Common myeloid progenitor, CD34-positive (primary cell): ENCODE measurements around the gene PPP1CC.

Source experiments
- CTCF ChIA-PET: fragments of 350-600 bp; sonication (Branson Sonifier 250); formaldehyde crosslinking; loops from one replicate; lab custom pipeline; 2021; ENCODE audit warnings: antibody characterized with exemption; lab: Charles Lee
- POLR2A ChIA-PET: fragments of 350-600 bp; sonication (Branson Sonifier 250); formaldehyde crosslinking; loops from one replicate; lab custom pipeline; 2021; ENCODE audit warnings: antibody characterized with exemption; lab: Charles Lee
- DNase-seq, 3 donors: peaks; one replicate each; pipeline versions ENCODE4 v3.0.0 to v3.0.0-alpha.2; 2013
- H3K27ac ChIP-seq, 2 experiments: 1 replicate in 1 of 2; 2 replicates in 1 of 2; pipeline ENCODE4 v1.7.0; 2013; ENCODE audit warnings: inconsistent platforms in 2 of 2, low read length in 2 of 2, mild to moderate bottlenecking in 2 of 2, low read depth in 1 of 2, moderate library complexity in 1 of 2; ENCODE audit not compliant: severe bottlenecking in 2 of 2, insufficient read depth in 1 of 2, poor library complexity in 1 of 2
- H3K27me3 ChIP-seq, 5 experiments: replicated peaks in 2 of 5; 1 replicate in 3 of 5; 2 replicates in 2 of 5; pipeline versions ENCODE4 v1.6.1 to v1.7.0; 2013; ENCODE audit warnings: low read length in 4 of 5, mild to moderate bottlenecking in 2 of 5, moderate library complexity in 2 of 5, inconsistent platforms in 1 of 5; ENCODE audit not compliant: insufficient read depth in 5 of 5, control insufficient read depth in 4 of 5
- H3K36me3 ChIP-seq, 4 experiments: 1 replicate in 2 of 4; 2 replicates in 2 of 4; pipeline versions ENCODE4 v1.6.1 to v1.7.0; 2013; ENCODE audit warnings: low read length in 3 of 4, control low read depth in 1 of 4, mild to moderate bottlenecking in 1 of 4; ENCODE audit not compliant: control insufficient read depth in 4 of 4, insufficient read depth in 4 of 4
- H3K4me1 ChIP-seq, 4 experiments: 1 replicate in 3 of 4; 2 replicates in 1 of 4; pipeline versions ENCODE4 v1.6.1 to v1.7.1; 2013; ENCODE audit warnings: low read length in 3 of 4, mild to moderate bottlenecking in 3 of 4, control low read depth in 1 of 4, inconsistent platforms in 1 of 4, moderate library complexity in 1 of 4; ENCODE audit not compliant: control insufficient read depth in 4 of 4, insufficient read depth in 4 of 4; ENCODE audit errors: control extremely low read depth in 1 of 4
- H3K4me3 ChIP-seq, 7 experiments: 1 replicate in 4 of 7; 2 replicates in 3 of 7; pipeline versions ENCODE4 v1.5.1 to v1.7.0; 2013; ENCODE audit warnings: mild to moderate bottlenecking in 7 of 7, low read length in 6 of 7, moderate library complexity in 6 of 7, inconsistent platforms in 2 of 7, low read depth in 2 of 7, control low read depth in 1 of 7; ENCODE audit not compliant: insufficient read depth in 4 of 7, control insufficient read depth in 1 of 7; ENCODE audit errors: extremely low read depth in 1 of 7
- H3K9me3 ChIP-seq, 5 experiments: 1 replicate in 4 of 5; 2 replicates in 1 of 5; pipeline versions ENCODE4 v1.6.1 to v1.7.1; 2013; ENCODE audit warnings: low read length in 4 of 5, mild to moderate bottlenecking in 2 of 5, inconsistent platforms in 1 of 5, low read depth in 1 of 5, moderate library complexity in 1 of 5; ENCODE audit not compliant: control insufficient read depth in 4 of 5, insufficient read depth in 2 of 5; ENCODE audit errors: control extremely low read depth in 1 of 5
- WGBS: methylation state at CpG from one replicate; pipeline ENCODE4 v1.1.5; 2013; ENCODE audit not compliant: insufficient coverage; 5-methylcytosine and 5-hydroxymethylcytosine counted together

Gene PPP1CC

GRCh38 chr12:110690127-110690430 lies 52.6 kb downstream of the PPP1CC start:
- peaks cover 0 to 12% (median 4%) of the 10 kb centered on the region in 5 experiments for H3K27me3 ChIP-seq
- ChIA-PET CTCF (interaction anchor here (1.0 to 1.2 kb wide), 2 partner anchors 88 to 158 kb away, joined by 3 to 5 read pairs; no protein-coding TSS in a partner anchor), POLR2A (no interaction called here)
- whole genome bisulfite sequencing = 68% methylated on average over 4 of the region's 4 CpGs
- peaks cover 0 to 2% (median 0%) of the 10 kb centered on the region in 5 experiments for H3K9me3 ChIP-seq
- H3K4me3 ChIP-seq = peak overlapping the region in 2 of 7 experiments; percentile 68 to 78
- no peak for DNase-seq
- no peak overlapping the region for H3K27ac ChIP-seq
- no peaks in the 10 kb centered on the region for H3K36me3 ChIP-seq
- H3K4me1 ChIP-seq = peaks cover 7 to 69% (median 40%) of the 10 kb centered on the region in 4 experiments

- H3K4me1 ChIP-seq = peaks cover 7 to 64% (median 40%) of the 10 kb centered on the region in 4 experiments
- H3K4me3 ChIP-seq = peak overlapping the region; percentile 18 to 78 (median 66)
- ChIA-PET POLR2A (no interaction called here), CTCF (interaction anchor here (1.0 to 1.2 kb wide), 2 partner anchors 88 to 158 kb away, joined by 3 to 5 read pairs; no protein-coding TSS in a partner anchor)
- H3K9me3 ChIP-seq = peaks cover 0 to 2% (median 0%) of the 10 kb centered on the region in 5 experiments
- no peaks in the 10 kb centered on the region for H3K36me3 ChIP-seq
- WGBS = 0% methylated on average over 34 of the region's 38 CpGs
- peaks cover 0 to 12% (median 4%) of the 10 kb centered on the region in 5 experiments for H3K27me3 ChIP-seq
- DNase-seq = peak; percentile 42 to 74 (median 65)
- no peak overlapping the region for H3K27ac ChIP-seq
Measured at GRCh38 chr12:110689281-110690126, 53.2 kb downstream of the PPP1CC start.

DNA sequence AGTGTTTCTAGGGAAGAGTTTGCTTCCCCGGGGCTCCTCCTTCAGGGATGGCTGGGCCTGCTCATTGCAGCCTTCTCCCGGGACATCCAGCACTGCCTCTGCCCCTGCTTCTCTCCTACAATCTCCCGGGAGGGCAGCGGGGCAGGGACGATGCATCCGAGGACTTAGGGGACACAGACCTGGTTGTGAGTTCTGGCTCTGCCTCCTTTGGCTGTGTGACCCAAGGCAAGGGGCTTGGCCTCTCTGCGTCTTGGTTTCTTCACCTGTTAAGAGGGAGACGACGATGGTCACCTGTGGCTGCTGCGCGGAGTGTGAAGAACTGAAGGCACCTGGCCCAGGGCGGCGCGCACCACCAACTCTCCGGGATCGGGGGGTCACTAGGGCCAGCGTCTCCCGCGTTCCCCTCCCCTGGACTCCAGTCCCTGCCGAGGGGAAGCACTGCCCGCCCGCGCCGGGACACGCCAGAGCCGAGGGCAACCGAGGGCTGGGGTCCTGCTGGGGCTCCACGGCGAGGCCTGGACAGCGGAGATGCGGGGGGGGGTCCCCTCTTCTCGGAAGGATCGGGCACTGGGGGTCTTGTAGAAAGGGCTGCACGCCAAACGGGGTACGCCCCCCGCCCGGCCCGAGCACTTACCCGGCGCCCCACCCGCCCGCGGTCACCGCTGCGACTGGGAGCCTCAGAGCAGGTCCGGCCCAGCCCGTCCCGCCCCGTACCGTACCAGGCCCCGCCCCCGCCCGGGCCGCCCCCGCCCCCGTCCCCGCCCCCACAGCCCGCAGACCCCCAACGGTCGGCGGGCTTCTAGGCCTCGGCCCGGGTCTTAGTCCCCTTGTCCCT lies 54.0 kb downstream of the PPP1CC start, which contains the start of gene HVCN1:
TSS of gene HVCN1 (minus strand) at position 670 of the 835 bp plus-strand sequence. CDS start 5,870 bp downstream, outside the sequence.
- 14% methylated on average over 18 of the region's 64 CpGs for WGBS
- CTCF ChIA-PET = no interaction called here
- peak in 2 of 3 donors; percentile 28 to 46 for DNase-seq
- Histone ChIP-seq H3K9me3 (peaks cover 0 to 2% (median 0%) of the 10 kb centered on the region in 5 experiments), H3K4me3 (peak within 1 kb of the TSS; percentile 18 to 78 (median 66)), H3K36me3 (no peaks in the 10 kb centered on the region), H3K27ac (no peak within 1 kb of the TSS), H3K4me1 (peaks cover 7 to 56% (median 31%) of the 10 kb centered on the region in 4 experiments), H3K27me3 (peaks cover 0 to 12% (median 4%) of the 10 kb centered on the region in 5 experiments)
- POLR2A ChIA-PET = no interaction called here

DNA sequence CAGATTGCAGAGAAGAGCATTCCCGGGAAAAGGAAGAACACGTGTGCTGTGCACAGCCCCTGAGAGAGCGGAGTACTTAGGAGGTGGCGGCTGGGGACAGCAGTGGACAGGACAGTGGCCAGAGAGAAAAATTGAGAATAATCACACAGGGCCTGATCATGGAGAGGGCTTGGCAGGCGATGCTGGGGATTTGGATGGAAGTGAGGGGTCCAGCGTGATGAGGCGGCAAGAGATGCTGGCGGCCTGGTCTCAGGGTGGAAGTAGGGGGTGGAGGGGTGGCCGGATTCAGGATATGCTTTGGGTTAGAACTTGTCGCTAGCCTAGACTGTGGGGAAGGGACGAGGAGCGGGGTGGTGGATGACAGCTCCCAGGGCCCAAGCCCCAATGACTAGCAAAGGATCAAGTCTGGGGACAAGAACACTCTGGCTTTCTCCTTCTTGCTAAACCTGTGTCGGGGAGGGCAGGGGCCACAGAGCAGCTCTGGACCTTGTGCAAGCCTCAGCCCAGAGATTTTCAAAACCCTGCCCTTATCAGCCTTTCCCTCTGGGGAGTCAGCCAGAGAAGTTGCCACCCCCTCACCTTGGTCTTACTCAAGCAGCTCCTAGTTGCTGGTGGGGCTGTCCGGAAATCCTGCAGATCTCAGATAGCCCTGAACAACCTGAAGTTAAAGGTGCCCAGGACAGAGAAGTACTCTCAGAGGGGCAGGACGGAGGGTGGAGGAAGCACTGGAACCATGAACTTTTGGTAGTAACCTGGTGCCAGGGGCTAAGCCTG lies 55.1 kb downstream of the PPP1CC start:
- Histone ChIP-seq H3K36me3 (no peaks in the 10 kb centered on the region), H3K9me3 (peaks cover 0 to 2% (median 0%) of the 10 kb centered on the region in 5 experiments), H3K4me3 (peak overlapping the region in 2 of 7 experiments; percentile 66 to 78), H3K27me3 (peaks cover 0 to 12% (median 4%) of the 10 kb centered on the region in 5 experiments), H3K4me1 (peaks cover 3 to 47% (median 29%) of the 10 kb centered on the region in 4 experiments), H3K27ac (no peak overlapping the region)
- 87% methylated on average over 14 of the region's 15 CpGs for WGBS
- peak in 2 of 3 donors; percentile 28 to 59 for DNase-seq
- CTCF ChIA-PET = interaction anchor here (1.0 to 1.5 kb wide), 2 partner anchors 10 to 86 kb away, joined by 3 to 4 read pairs; no protein-coding TSS in a partner anchor
- POLR2A ChIA-PET = no interaction called here

DNA sequence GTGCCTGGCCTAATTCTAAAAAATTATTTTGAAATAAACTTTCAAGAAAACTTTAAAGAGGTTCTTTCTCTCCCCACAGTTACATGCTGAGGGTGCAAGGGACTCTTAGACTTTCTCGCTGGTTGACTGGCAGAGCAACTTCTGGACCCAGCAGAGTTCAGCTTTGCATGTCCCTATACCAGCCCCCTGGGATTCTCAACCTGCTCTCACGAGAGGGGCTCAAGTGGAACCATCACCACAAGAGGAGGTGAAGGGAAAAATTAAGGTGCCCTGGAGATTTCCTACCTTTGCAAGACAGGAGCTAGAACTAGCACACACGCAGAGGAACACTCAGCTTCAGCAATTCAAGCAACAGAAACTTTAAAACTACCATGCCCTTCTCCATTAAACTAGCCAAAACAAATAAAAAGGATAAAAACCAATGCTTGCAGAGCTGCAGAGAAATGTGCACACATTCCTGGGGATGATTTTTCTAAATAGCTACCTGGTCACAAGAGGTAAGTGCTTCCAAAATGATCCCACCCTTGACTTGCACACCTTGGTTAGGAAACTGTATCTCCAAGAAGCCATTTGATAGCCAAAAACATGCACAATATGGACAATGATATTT lies 56.3 kb downstream of the PPP1CC start:
- ChIA-PET POLR2A (no interaction called here), CTCF (interaction anchor here (1.1 to 1.5 kb wide), 4 partner anchors 9 to 66 kb away, joined by 3 to 5 read pairs (median 4); no protein-coding TSS in a partner anchor)
- DNase-seq = no peak
- Histone ChIP-seq H3K27me3 (peaks cover 0 to 11% (median 2%) of the 10 kb centered on the region in 5 experiments), H3K4me3 (no peak overlapping the region), H3K9me3 (peaks cover 0 to 2% (median 0%) of the 10 kb centered on the region in 5 experiments), H3K27ac (no peak overlapping the region), H3K36me3 (no peaks in the 10 kb centered on the region), H3K4me1 (peaks cover 3 to 41% (median 27%) of the 10 kb centered on the region in 4 experiments)
- WGBS = 100% methylated on average over 2 of the region's 3 CpGs

- POLR2A ChIA-PET = no interaction called here
- Histone ChIP-seq H3K4me1 (peaks cover 0 to 21% (median 15%) of the 10 kb centered on the region in 4 experiments), H3K27me3 (peaks cover 0 to 11% (median 0%) of the 10 kb centered on the region in 5 experiments), H3K9me3 (peaks cover 0 to 2% (median 0%) of the 10 kb centered on the region in 5 experiments), H3K27ac (no peak overlapping the region), H3K4me3 (no peak overlapping the region), H3K36me3 (no peaks in the 10 kb centered on the region)
- CTCF ChIA-PET = interaction anchor here (1.8 kb wide), 1 partner anchor 13 kb away, joined by 4 read pairs; no protein-coding TSS in a partner anchor
- DNase-seq = no peak
- 78% methylated on average over 3 of the region's 7 CpGs for WGBS
Measured at GRCh38 chr12:110684312-110684836, 58.3 kb downstream of the PPP1CC start.
